ENCODE results near the gene TH. TPM values are rescaled to one million over a fixed set of nuclear protein-coding genes. Genes with fewer than 3 reads are reported as not detected.

Gene TH
- total and polyA plus RNA-seq, 2 of the 4 experiments (the other 2 are of a cell fraction), result 0.10 TPM; not detected in 1

DNA sequence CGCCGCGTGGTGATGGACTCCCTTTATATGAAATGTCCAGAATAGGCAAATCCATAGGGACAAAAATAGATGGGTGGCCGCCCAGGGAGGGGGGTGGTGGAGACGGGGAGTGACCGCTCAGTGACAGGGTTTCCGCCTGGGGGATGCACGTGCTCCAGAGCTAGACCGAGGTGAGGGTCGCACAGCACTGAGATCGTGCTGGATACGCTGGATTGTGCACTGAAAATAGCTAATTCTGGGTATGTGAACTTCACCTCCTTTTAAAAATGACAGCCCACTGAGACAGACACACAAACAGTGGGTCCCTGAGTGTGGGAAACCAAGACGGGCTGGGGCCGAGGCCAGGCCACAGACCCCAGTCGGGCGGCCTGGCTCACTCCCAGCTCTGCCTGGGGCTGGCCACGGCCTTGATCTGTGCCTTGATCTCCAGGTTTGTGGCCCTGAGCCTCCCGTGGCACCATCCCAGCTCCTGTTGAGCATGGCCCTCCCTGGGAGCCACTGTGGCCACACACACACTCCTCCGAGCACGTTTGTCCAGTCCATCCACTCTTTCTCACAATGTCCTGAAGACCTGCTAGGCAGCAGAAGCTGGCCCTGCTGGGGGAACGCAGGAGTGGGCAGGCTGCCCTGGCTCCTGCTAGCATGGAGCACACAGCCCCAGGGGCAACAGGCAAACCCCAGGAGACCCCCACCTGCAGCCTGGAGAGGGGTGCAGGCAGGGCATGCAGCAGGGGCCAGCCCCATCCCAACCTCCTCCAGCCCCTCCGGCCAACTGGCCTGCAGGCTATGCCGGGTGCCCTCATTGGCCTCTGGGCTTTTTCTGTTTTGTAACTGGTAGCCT is 41.0 kb upstream of the TH start:
- Histone ChIP-seq H3K4me1 (ENCODE audit: control insufficient read depth, insufficient read depth, low read length) (no peaks in the 10 kb centered on the region), H3K56ac (ENCODE audit: extremely low read depth, insufficient read depth, low read length) (no peak overlapping the region), H4K8ac (ENCODE audit: low read depth in 2 of 2, low read length in 2 of 2) (no peak overlapping the region), H2BK15ac (ENCODE audit: low read depth, low read length) (no peak overlapping the region), H2AK9ac (replicated peaks; ENCODE audit: low read depth, low read length, poor library complexity) (no peak overlapping the region), H3K9ac (ENCODE audit: low read depth, low read length) (no peak overlapping the region), H3K4me3 (ENCODE audit: insufficient read depth, low read depth, low read length) (no peak overlapping the region), H3K36me3 (ENCODE audit: control insufficient read depth, insufficient read depth, low read length) (no peaks in the 10 kb centered on the region), H3K18ac (ENCODE audit: low read depth, low read length) (no peak overlapping the region), H3K4ac (ENCODE audit: low read depth, low read length) (no peak overlapping the region), H4K20me1 (ENCODE audit: insufficient read depth, low read length) (no peaks in the 10 kb centered on the region; the same call in 1 of the 2 replicates), H2AK5ac (ENCODE audit: low read depth, low read length) (no peak overlapping the region), H4K5ac (ENCODE audit: low read depth, low read length) (no peak overlapping the region), H3K27me3 (ENCODE audit: control insufficient read depth, insufficient read depth, low read length) (peaks cover 42% of the 10 kb centered on the region), H3K14ac (replicated peaks; ENCODE audit: low read depth, low read length) (no peak overlapping the region), H2BK20ac (ENCODE audit: low read depth, low read length) (no peak overlapping the region), H3K9me1 (ENCODE audit: insufficient read depth, low read length) (no peaks in the 10 kb centered on the region), H3K4me2 (ENCODE audit: low read depth, low read length) (no peak overlapping the region), H2AFZ (replicated peaks; ENCODE audit: low read length, poor library complexity) (no peak overlapping the region), H4K91ac (ENCODE audit: insufficient read depth, low read depth, low read length) (no peak overlapping the region), H2BK5ac (ENCODE audit: low read depth, low read length, poor library complexity, severe bottlenecking) (no peak overlapping the region), H3K23ac (ENCODE audit: low read depth, low read length) (no peak overlapping the region), H3K27ac (ENCODE audit: insufficient read depth, low read length) (no peak overlapping the region), H2BK120ac (ENCODE audit: low read depth, low read length) (no peak overlapping the region), H3K79me1 (ENCODE audit: low read depth in 1 of 2, low read length in 2 of 2) (no peaks in the 10 kb centered on the region), H3K9me3 (ENCODE audit: control insufficient read depth, insufficient read depth, low read length) (no peaks in the 10 kb centered on the region; the same call in 1 of the 2 replicates)
- ATAC-seq (ENCODE audit: low read depth) (no peak), DNase-seq (no peak)
- 70% methylated on average over 12 of the region's 23 CpGs; no CpG with 5 or more reads in 1 of the 2 experiments for whole genome bisulfite sequencing, 2 experiments (ENCODE audit: extremely low coverage in 2 of 2, insufficient read length in 1 of 2)
- ChIA-PET POLR2A (ENCODE audit: unreplicated experiment) (no interaction called here), CTCF (no interaction called here)
- intact Hi-C loops (cut with micrococcal nuclease), result no loop called here
- dilution Hi-C loops (cut with HindIII; ENCODE audit: low sequenced_read_pairs, unreplicated experiment), result no loop called here
- TF ChIP-seq SMC3 (IDR thresholded peaks at IDR 0.05; ENCODE audit: low read depth, low read length), result no peak
- BruUV-seq (replicated peaks), result no TSS peak
- in situ Hi-C loops (cut with MboI; ENCODE audit: low sequenced_read_pairs), result no loop called here
